Panc1 (cell line): ENCODE measurements around the gene NT5C1B. TPM values are rescaled to one million over a fixed set of nuclear protein-coding genes. Genes with fewer than 3 reads are reported as not detected.

Source experiments
- ATAC-seq: fragments of 200-7000 bp; cut with Tn5 transposase; 2 replicates; pipeline ENCODE4 v1.9.1; 2020; ENCODE audit warnings: mild to moderate bottlenecking, moderate library complexity
- BruUV-seq: library from RNA; stranded (reverse); fragments of 400-500 nt; replicated peaks from 2 replicates; lab custom pipeline; 2021; lab: Mats Ljungman, UMichigan
- CTCF ChIA-PET: fragments of 300-600 bp; sonication (Branson Sonifier 250); formaldehyde crosslinking; loops from one replicate; lab custom pipeline; 2022; ENCODE audit warnings: antibody characterized with exemption; lab: Charles Lee
- POLR2A ChIA-PET: fragments of 300-600 bp; sonication (Branson Sonifier 250); formaldehyde crosslinking; loops from one replicate; lab custom pipeline; 2022; ENCODE audit warnings: antibody characterized with exemption; lab: Charles Lee
- DNase-seq: peaks from one replicate; pipeline ENCODE4 v3.0.0-alpha.2; 2010; ENCODE audit warnings: low read depth, low spot score
- H3K27ac ChIP-seq: 2 replicates; pipeline ENCODE4 v1.5.1; 2011; ENCODE audit warnings: mild to moderate bottlenecking, low read length, inconsistent platforms
- H3K27me3 ChIP-seq: fragments of 200-500 bp; sonication (Bioruptor generic); 2 replicates; pipeline ENCODE4 v1.6.0; 2014; ENCODE audit warnings: low read length, inconsistent platforms; ENCODE audit not compliant: control insufficient read depth, insufficient read depth
- H3K36me3 ChIP-seq: fragments of 200-500 bp; sonication (Bioruptor generic); 2 replicates; pipeline ENCODE4 v1.5.1; 2014; ENCODE audit warnings: inconsistent platforms, mild to moderate bottlenecking, low read length, moderate library complexity; ENCODE audit not compliant: control insufficient read depth, insufficient read depth
- H3K4me1 ChIP-seq: 2 replicates; pipeline ENCODE4 v1.5.1; 2011; ENCODE audit warnings: inconsistent platforms, mild to moderate bottlenecking, low read length, moderate library complexity; ENCODE audit not compliant: control insufficient read depth, insufficient read depth
- H3K4me3 ChIP-seq, 2 experiments: 2 replicates each; pipeline ENCODE4 v1.5.1; 2011 to 2012; ENCODE audit warnings: low read depth in 2 of 2, low read length in 2 of 2, mild to moderate bottlenecking in 2 of 2, inconsistent platforms in 1 of 2, moderate library complexity in 1 of 2
- H3K9me3 ChIP-seq: fragments of 200-500 bp; sonication (Bioruptor generic); 2 replicates; pipeline ENCODE4 v1.5.1; 2014; ENCODE audit warnings: low read depth, mild to moderate bottlenecking, inconsistent platforms, low read length, moderate library complexity; ENCODE audit not compliant: control insufficient read depth, insufficient read depth
- POLR2AphosphoS5 ChIP-seq: IDR thresholded peaks from 2 replicates; pipeline ENCODE4 v1.6.1; 2012; ENCODE audit warnings: mild to moderate bottlenecking, low read depth, low read length, moderate library complexity
- SIN3A ChIP-seq: IDR thresholded peaks from 2 replicates; pipeline ENCODE4 v1.6.1; 2012; ENCODE audit warnings: low read depth, mild to moderate bottlenecking, low read length, moderate library complexity, borderline replicate concordance; ENCODE audit not compliant: insufficient read depth
- TCF7L2 ChIP-seq: IDR thresholded peaks from 2 replicates; pipeline ENCODE4 v1.6.1; 2011; ENCODE audit warnings: mild to moderate bottlenecking, low read depth, low read length, inconsistent platforms
- in situ Hi-C: cut with HindIII; loops from 2 replicates; pipeline ENCODE4 v1.10.0; 2016; ENCODE audit warnings: low sequenced_read_pairs, low pct_unique_long_range_greater_than_20kb
- intact Hi-C: fragments of 100-400 bp; cut with micrococcal nuclease; formaldehyde crosslinking; loops from one replicate; pipeline ENCODE4 v1.10.0; 2022; ENCODE audit not compliant: unreplicated experiment
- total RNA-seq: library from RNA; stranded (reverse); gene quantifications from one replicate; pipeline ENCODE4 v1.2.1, GENCODE V29; 2021; ENCODE audit not compliant: unreplicated experiment
- TF ChIP-seq, protein P1 (sequence below), 2 experiments: IDR thresholded peaks; 2 replicates each; pipeline ENCODE4 v1.6.1; 2011 to 2012; ENCODE audit warnings: low read depth in 2 of 2, control low read depth in 1 of 2, low read length in 1 of 2, mild to moderate bottlenecking in 1 of 2, moderate library complexity in 1 of 2; ENCODE audit not compliant: insufficient read depth in 1 of 2
- TF ChIP-seq, protein P2 (sequence below): fragments of 450-650 bp; IDR thresholded peaks from 2 replicates; pipeline ENCODE4 v1.5.1; 2017; ENCODE audit warnings: mild to moderate bottlenecking

Gene NT5C1B
- total RNA-seq, 1 experiment from 2014 or later, result not detected

DNA sequence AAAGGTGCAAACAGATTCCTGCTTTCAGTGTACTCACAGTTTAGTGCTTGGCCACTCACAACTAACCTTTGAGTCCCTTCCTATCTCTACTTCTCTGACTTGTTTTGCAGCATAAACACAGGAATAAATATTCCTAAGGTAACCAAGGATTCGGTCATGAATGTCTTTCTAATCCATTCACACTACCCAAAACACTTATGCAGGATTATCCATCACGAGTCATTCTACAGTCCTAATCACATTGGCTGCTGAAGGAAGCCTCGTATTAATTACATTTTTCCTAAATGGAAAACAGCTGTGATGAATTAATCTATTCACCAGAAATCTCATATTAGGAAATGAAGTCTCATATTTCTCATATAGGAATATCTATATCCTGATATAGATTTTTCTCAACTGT, 45.2 kb downstream of the NT5C1B start:
- ATAC-seq, result no peak
- no peaks in the 10 kb centered on the region for H3K4me1 ChIP-seq
- TF ChIP-seq SIN3A (no peak), TCF7L2 (no peak), POLR2AphosphoS5 (no peak)
- TF ChIP-seq, protein P1, sequence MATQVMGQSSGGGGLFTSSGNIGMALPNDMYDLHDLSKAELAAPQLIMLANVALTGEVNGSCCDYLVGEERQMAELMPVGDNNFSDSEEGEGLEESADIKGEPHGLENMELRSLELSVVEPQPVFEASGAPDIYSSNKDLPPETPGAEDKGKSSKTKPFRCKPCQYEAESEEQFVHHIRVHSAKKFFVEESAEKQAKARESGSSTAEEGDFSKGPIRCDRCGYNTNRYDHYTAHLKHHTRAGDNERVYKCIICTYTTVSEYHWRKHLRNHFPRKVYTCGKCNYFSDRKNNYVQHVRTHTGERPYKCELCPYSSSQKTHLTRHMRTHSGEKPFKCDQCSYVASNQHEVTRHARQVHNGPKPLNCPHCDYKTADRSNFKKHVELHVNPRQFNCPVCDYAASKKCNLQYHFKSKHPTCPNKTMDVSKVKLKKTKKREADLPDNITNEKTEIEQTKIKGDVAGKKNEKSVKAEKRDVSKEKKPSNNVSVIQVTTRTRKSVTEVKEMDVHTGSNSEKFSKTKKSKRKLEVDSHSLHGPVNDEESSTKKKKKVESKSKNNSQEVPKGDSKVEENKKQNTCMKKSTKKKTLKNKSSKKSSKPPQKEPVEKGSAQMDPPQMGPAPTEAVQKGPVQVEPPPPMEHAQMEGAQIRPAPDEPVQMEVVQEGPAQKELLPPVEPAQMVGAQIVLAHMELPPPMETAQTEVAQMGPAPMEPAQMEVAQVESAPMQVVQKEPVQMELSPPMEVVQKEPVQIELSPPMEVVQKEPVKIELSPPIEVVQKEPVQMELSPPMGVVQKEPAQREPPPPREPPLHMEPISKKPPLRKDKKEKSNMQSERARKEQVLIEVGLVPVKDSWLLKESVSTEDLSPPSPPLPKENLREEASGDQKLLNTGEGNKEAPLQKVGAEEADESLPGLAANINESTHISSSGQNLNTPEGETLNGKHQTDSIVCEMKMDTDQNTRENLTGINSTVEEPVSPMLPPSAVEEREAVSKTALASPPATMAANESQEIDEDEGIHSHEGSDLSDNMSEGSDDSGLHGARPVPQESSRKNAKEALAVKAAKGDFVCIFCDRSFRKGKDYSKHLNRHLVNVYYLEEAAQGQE (IDR thresholded peaks at IDR 0.05; ENCODE audit: insufficient read depth in 1 of 2, low read depth in 2 of 2, low read length in 1 of 2), result no peak
- TF ChIP-seq, protein P2, sequence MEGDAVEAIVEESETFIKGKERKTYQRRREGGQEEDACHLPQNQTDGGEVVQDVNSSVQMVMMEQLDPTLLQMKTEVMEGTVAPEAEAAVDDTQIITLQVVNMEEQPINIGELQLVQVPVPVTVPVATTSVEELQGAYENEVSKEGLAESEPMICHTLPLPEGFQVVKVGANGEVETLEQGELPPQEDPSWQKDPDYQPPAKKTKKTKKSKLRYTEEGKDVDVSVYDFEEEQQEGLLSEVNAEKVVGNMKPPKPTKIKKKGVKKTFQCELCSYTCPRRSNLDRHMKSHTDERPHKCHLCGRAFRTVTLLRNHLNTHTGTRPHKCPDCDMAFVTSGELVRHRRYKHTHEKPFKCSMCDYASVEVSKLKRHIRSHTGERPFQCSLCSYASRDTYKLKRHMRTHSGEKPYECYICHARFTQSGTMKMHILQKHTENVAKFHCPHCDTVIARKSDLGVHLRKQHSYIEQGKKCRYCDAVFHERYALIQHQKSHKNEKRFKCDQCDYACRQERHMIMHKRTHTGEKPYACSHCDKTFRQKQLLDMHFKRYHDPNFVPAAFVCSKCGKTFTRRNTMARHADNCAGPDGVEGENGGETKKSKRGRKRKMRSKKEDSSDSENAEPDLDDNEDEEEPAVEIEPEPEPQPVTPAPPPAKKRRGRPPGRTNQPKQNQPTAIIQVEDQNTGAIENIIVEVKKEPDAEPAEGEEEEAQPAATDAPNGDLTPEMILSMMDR, result no peak
- ChIA-PET CTCF (no interaction called here), POLR2A (no interaction called here)
- no peaks in the 10 kb centered on the region for H3K9me3 ChIP-seq
- in situ Hi-C loops, result no loop called here
- H3K27ac ChIP-seq, result no peak overlapping the region
- H3K27me3 ChIP-seq, result no peaks in the 10 kb centered on the region
- no peak overlapping the region for H3K4me3 ChIP-seq
- DNase-seq, result no peak
- no TSS peak for BruUV-seq
- H3K36me3 ChIP-seq, result no peaks in the 10 kb centered on the region; the same call in 1 of the 2 replicates
- intact Hi-C loops, result no loop called here

DNA sequence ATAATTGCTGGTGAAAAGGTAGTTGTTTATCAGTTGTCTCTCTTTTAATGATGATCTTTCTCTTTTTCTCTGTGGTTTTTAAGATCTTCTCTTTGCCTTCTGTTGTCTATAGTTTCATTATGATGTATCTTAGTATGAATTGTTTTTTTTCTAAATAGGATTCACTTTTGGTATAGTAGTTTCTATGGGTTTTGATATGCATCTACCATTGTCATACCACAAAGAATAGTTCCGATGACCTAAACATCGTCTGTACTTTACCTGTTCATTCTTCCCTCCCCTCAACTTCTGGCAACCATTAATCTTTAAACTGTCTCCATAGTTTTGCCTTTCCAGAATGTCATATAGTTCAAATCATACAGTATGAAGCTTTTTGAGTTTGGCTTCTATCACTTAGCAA, 48.5 kb downstream of the NT5C1B start:
- POLR2A ChIA-PET, result no interaction called here
- in situ Hi-C loops, result no loop called here

More for the DNA sequence above, 48.5 kb downstream of the NT5C1B start:
- DNase-seq (no peak), ATAC-seq (no peak)
- H3K4me3 ChIP-seq, result no peak overlapping the region
- no peaks in the 10 kb centered on the region; the same call in 1 of the 2 replicates for H3K36me3 ChIP-seq
- H3K27me3 ChIP-seq, result no peaks in the 10 kb centered on the region
- TF ChIP-seq, protein P2, result no peak
- no peak for TF ChIP-seq POLR2AphosphoS5
- no peak for TF ChIP-seq SIN3A
- TF ChIP-seq, protein P1 (IDR thresholded peaks at IDR 0.05; ENCODE audit: insufficient read depth in 1 of 2, low read depth in 2 of 2, low read length in 1 of 2), result no peak
- no peak for TF ChIP-seq TCF7L2
- CTCF ChIA-PET, result no interaction called here
- BruUV-seq, result no TSS peak
- H3K9me3 ChIP-seq, result no peaks in the 10 kb centered on the region
- intact Hi-C loops, result no loop called here
- no peak overlapping the region for H3K27ac ChIP-seq
- H3K4me1 ChIP-seq, result no peaks in the 10 kb centered on the region
